RKO (cell line): ENCODE data around the gene USP17L5.
"Not testable (repeated sequence)": the region's sequence is repeated elsewhere in the genome, so short reads cannot be mapped to it uniquely, and the experiment has no call there.

ENCODE experiments used
- DNase-seq: peaks from one replicate; pipeline ENCODE4 v3.0.0-alpha.2; 2016; ENCODE audit warnings: low spot score

The USP17L5 gene, protein sequence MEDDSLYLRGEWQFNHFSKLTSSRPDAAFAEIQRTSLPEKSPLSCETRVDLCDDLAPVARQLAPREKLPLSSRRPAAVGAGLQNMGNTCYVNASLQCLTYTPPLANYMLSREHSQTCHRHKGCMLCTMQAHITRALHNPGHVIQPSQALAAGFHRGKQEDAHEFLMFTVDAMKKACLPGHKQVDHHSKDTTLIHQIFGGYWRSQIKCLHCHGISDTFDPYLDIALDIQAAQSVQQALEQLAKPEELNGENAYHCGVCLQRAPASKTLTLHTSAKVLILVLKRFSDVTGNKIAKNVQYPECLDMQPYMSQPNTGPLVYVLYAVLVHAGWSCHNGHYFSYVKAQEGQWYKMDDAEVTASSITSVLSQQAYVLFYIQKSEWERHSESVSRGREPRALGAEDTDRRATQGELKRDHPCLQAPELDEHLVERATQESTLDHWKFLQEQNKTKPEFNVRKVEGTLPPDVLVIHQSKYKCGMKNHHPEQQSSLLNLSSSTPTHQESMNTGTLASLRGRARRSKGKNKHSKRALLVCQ

DNA sequence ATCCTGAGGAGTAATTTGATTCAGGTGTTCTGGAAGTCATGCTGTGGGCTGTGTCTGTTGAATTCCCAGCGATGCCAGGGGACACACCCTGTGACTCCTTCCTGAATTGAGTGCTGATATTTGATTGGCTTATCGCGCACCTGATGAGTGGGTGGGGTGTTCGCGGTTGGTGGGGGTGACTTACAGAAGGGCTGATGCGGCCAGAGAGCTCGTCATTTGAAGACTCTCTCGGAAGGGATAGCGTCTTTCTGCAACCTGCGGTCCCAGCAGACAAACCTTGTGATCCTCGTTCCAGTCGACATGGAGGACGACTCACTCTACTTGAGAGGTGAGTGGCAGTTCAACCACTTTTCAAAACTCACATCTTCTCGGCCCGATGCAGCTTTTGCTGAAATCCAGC is at the start of gene USP17L5:
USP17L5 (plus strand) TSS at position 301 of the 400 bp plus-strand sequence; CDS start at position 301, 0 bp downstream.
- not testable (repeated sequence) for DNase-seq

DNA sequence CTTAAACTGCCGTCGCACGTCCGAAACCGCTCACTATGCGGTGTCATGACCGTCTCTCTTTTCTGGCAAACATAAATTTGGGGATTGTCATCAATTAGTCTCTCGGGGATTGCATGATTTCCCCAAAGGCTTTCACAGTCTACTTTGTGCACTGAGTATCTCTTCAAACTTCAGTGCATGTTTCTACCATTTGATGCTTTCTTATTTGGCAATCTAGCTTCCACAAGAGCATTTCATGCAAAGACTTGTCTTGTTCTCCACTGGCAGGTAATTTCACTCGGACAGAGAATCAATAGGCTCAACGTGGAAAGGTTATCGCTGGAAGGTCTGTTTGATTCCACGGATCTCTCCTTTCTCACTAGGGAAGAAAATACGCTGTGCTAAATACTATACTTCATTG is 15.0 kb upstream of the USP17L5 start:
- not testable (repeated sequence) for DNase-seq

DNA sequence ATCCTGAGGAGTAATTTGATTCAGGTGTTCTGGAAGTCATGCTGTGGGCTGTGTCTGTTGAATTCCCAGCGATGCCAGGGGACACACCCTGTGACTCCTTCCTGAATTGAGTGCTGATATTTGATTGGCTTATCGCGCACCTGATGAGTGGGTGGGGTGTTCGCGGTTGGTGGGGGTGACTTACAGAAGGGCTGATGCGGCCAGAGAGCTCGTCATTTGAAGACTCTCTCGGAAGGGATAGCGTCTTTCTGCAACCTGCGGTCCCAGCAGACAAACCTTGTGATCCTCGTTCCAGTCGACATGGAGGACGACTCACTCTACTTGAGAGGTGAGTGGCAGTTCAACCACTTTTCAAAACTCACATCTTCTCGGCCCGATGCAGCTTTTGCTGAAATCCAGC is 14.3 kb upstream of the USP17L5 start, which contains the start of gene USP17L24:
USP17L24 (plus strand) TSS at position 301 of the 400 bp plus-strand sequence; CDS start at position 301, 0 bp downstream.
- DNase-seq: not testable (repeated sequence)

DNA sequence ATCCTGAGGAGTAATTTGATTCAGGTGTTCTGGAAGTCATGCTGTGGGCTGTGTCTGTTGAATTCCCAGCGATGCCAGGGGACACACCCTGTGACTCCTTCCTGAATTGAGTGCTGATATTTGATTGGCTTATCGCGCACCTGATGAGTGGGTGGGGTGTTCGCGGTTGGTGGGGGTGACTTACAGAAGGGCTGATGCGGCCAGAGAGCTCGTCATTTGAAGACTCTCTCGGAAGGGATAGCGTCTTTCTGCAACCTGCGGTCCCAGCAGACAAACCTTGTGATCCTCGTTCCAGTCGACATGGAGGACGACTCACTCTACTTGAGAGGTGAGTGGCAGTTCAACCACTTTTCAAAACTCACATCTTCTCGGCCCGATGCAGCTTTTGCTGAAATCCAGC is 9.6 kb upstream of the USP17L5 start, which contains the start of gene USP17L25:
USP17L25 (plus strand) TSS at position 301 of the 400 bp plus-strand sequence; CDS start at position 301, 0 bp downstream.
- DNase-seq: not testable (repeated sequence)

DNA sequence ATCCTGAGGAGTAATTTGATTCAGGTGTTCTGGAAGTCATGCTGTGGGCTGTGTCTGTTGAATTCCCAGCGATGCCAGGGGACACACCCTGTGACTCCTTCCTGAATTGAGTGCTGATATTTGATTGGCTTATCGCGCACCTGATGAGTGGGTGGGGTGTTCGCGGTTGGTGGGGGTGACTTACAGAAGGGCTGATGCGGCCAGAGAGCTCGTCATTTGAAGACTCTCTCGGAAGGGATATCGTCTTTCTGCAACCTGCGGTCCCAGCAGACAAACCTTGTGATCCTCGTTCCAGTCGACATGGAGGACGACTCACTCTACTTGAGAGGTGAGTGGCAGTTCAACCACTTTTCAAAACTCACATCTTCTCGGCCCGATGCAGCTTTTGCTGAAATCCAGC is 4.8 kb upstream of the USP17L5 start, which contains the start of gene USP17L26:
USP17L26 (plus strand) TSS at position 301 of the 400 bp plus-strand sequence; CDS start at position 301, 0 bp downstream.
- not testable (repeated sequence) for DNase-seq

DNA sequence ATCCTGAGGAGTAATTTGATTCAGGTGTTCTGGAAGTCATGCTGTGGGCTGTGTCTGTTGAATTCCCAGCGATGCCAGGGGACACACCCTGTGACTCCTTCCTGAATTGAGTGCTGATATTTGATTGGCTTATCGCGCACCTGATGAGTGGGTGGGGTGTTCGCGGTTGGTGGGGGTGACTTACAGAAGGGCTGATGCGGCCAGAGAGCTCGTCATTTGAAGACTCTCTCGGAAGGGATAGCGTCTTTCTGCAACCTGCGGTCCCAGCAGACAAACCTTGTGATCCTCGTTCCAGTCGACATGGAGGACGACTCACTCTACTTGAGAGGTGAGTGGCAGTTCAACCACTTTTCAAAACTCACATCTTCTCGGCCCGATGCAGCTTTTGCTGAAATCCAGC is 4.6 kb downstream of the USP17L5 start, which contains the start of gene USP17L27:
USP17L27 (plus strand) TSS at position 301 of the 400 bp plus-strand sequence; CDS start at position 301, 0 bp downstream.
- not testable (repeated sequence) for DNase-seq

DNA sequence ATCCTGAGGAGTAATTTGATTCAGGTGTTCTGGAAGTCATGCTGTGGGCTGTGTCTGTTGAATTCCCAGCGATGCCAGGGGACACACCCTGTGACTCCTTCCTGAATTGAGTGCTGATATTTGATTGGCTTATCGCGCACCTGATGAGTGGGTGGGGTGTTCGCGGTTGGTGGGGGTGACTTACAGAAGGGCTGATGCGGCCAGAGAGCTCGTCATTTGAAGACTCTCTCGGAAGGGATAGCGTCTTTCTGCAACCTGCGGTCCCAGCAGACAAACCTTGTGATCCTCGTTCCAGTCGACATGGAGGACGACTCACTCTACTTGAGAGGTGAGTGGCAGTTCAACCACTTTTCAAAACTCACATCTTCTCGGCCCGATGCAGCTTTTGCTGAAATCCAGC is 9.4 kb downstream of the USP17L5 start, which contains the start of gene USP17L28:
USP17L28 (plus strand) TSS at position 301 of the 400 bp plus-strand sequence; CDS start at position 301, 0 bp downstream.
- not testable (repeated sequence) for DNase-seq

DNA sequence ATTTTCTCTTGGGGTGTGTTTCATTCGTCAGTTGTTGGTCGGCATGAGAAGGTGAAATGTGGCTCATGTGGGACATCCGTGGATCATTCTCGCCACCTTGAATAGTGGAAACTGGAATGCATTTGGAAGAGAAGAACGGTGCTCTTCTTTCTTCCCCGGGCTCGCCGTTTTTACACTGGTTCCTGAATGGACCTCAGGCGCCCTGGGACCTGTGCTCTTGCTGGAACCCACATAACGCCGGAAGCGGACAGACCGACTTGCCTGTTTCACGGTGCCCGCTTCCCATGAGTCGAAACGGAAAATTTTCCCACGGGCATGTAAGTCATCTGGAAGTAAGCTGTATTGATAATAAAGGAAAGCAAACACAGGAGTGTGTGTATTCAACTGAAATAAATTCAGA is 11.7 kb downstream of the USP17L5 start:
- DNase-seq: not testable (repeated sequence)

DNA sequence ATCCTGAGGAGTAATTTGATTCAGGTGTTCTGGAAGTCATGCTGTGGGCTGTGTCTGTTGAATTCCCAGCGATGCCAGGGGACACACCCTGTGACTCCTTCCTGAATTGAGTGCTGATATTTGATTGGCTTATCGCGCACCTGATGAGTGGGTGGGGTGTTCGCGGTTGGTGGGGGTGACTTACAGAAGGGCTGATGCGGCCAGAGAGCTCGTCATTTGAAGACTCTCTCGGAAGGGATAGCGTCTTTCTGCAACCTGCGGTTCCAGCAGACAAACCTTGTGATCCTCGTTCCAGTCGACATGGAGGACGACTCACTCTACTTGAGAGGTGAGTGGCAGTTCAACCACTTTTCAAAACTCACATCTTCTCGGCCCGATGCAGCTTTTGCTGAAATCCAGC is 14.1 kb downstream of the USP17L5 start, which contains the start of gene USP17L29:
USP17L29 (plus strand) TSS at position 301 of the 400 bp plus-strand sequence; CDS start at position 301, 0 bp downstream.
- DNase-seq: not testable (repeated sequence)

DNA sequence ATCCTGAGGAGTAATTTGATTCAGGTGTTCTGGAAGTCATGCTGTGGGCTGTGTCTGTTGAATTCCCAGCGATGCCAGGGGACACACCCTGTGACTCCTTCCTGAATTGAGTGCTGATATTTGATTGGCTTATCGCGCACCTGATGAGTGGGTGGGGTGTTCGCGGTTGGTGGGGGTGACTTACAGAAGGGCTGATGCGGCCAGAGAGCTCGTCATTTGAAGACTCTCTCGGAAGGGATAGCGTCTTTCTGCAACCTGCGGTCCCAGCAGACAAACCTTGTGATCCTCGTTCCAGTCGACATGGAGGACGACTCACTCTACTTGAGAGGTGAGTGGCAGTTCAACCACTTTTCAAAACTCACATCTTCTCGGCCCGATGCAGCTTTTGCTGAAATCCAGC is 23.6 kb downstream of the USP17L5 start, which contains the start of gene USP17L30:
USP17L30 (plus strand) TSS at position 301 of the 400 bp plus-strand sequence; CDS start at position 301, 0 bp downstream.
- DNase-seq: not testable (repeated sequence)

DNA sequence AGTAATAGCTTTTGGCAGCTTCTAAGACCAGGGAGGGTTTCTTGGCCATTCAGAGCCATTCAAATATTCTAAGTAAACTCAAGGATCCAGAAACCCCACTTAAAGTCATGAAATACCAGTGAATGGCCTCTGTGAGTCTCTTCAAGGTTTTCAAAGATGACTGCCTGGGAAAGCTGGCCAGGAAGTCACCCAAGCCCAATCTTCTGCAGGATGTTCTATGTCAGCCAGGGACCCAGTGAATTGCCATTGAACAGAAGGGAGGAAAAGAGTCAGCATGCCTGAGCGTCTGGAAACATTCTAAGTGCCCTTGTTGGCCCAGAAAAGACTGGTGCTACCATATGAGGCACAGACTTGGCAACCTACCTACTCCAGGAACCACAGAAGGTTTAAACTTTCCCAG is 40.7 kb downstream of the USP17L5 start:
- not testable (repeated sequence) for DNase-seq

DNA sequence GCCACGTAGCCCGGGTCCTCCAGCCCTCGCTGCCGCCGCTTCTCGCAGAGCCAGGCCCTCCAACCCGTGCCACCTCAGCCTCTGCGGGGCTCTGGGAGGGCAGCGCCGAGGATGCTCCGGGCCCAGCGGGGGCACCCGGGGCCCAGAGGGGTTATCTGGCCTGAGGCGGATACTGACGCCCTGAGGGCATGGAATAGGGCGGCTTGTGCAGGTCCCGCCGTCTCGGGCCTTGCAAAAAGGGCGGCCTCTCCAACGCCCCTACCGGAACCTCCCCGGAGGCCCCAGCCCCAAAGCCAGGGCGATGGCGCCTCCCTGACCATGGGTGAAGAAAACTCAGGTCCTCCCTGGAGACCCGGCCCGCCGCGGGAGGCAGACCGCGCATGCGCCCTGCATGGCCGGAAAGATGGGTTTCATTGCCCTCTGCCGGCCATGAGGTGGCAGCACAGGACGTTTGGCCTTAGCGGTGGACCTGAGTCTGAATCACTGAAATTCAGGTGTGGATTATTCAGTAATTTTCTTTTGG is 41.9 kb downstream of the USP17L5 start:
- not testable (repeated sequence) for DNase-seq

DNA sequence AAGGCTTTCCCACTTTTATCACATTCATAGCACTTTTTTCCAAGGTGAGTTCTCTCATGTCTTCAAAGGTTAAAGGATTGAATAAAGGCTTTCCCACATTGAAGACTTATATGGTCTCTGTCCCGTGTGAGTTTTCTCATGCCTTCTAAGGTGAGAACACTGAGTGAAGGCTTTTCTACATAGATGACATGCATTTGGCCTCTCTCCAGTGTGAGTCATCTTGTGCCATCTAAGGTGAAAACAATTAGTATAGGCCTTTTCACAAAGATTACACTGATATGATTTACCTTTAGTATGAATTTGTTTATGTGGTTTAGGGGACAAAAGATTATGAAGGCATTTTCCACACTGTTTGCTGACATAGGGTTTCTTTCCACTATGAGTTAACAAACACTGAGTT is 44.9 kb downstream of the USP17L5 start:
- peak; percentile 1 for DNase-seq

DNA sequence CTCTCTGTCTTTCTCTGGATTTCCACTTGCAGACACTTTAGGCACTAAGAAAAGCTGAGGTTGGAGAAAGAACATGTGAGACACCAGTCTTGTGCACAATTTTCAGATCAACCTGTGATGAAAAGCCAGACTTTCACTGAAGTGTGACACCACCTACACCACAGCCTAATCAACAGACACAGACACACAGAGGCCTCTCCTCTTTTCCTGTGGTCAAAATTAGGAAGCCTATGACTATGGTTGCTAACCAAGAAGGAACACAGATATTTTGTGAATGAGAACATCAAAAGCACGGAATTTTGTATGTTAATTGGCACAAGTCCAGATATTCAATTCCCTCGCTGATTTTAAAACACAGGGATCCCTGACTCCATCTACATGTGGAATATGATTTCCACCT is 49.8 kb downstream of the USP17L5 start:
- not testable (repeated sequence) for DNase-seq
